ENCODE measurements around the gene SYK.

GRCh38 chr9:90767523-90768100 lies 34.0 kb upstream of the SYK start:
- TF ChIP-seq EZH2 (IDR thresholded peaks at IDR 0.05): no peak
- TF ChIP-seq CTCF (IDR thresholded peaks at IDR 0.05): no peak
- TF ChIP-seq EZH2phosphoT487 (IDR thresholded peaks at IDR 0.05): no peak
